Sigmoid colon (tissue), 3 donors: ENCODE data around the gene RSPRY1.

Source experiments
- POLR2A ChIP-seq, 2 donors: fragments of 450-650 bp; IDR thresholded peaks; one replicate each; pipeline ENCODE4 v1.6.1; 2016; ENCODE audit warnings: antibody characterized with exemption in 2 of 2, mild to moderate bottlenecking in 2 of 2, moderate library complexity in 2 of 2
- TF ChIP-seq, protein P1 (sequence below), 4 experiments: fragments of 450-650 bp in 3 of 4; fragments of 200-600 bp in 1 of 4; IDR thresholded peaks; one replicate each; pipeline ENCODE4 v1.5.1; 2016 to 2019; ENCODE audit warnings: antibody characterized with exemption in 4 of 4, mild to moderate bottlenecking in 3 of 4, moderate library complexity in 2 of 4

DNA sequence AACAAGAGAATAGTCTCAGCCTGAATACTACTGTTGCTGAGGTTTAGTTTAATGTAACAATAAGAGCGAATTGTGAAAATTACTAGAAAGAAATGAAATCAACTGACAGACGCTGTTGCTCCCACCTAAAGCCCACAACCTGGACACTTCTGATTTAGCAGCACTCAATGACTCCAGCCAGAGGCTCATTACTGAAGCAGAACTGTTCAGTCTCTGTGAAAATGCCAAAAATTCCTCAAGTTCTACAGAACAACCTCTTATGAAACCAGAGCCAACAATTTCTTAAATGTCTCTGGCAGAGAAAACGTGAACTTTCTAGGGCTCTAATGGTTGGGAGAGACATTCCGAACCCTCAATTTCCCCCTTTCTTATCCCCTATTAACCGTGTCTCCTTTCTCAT, 10.2 kb upstream of the RSPRY1 start:
- TF ChIP-seq POLR2A (IDR thresholded peaks at IDR 0.05) = no peak
- TF ChIP-seq, protein P1, sequence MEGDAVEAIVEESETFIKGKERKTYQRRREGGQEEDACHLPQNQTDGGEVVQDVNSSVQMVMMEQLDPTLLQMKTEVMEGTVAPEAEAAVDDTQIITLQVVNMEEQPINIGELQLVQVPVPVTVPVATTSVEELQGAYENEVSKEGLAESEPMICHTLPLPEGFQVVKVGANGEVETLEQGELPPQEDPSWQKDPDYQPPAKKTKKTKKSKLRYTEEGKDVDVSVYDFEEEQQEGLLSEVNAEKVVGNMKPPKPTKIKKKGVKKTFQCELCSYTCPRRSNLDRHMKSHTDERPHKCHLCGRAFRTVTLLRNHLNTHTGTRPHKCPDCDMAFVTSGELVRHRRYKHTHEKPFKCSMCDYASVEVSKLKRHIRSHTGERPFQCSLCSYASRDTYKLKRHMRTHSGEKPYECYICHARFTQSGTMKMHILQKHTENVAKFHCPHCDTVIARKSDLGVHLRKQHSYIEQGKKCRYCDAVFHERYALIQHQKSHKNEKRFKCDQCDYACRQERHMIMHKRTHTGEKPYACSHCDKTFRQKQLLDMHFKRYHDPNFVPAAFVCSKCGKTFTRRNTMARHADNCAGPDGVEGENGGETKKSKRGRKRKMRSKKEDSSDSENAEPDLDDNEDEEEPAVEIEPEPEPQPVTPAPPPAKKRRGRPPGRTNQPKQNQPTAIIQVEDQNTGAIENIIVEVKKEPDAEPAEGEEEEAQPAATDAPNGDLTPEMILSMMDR (IDR thresholded peaks at IDR 0.05) = no peak
